AG04449 (cell line): Measurements from ENCODE around the gene ZNF568.

Experiments used
- CTCF ChIA-PET: fragments of 350-600 bp; formaldehyde crosslinking; extraction: SDS; loops from one replicate; lab custom pipeline; 2021; ENCODE audit warnings: antibody characterized with exemption; lab: Yijun Ruan, JAX
- POLR2A ChIA-PET: fragments of 400-600, 350-600 bp; formaldehyde crosslinking; extraction: SDS; loops from one replicate; lab custom pipeline; 2020; ENCODE audit warnings: antibody characterized with exemption, inconsistent platforms; lab: Yijun Ruan, JAX
- DNase-seq: peaks from one replicate; pipeline ENCODE4 v3.0.0-alpha.2; 2010; ENCODE audit warnings: low read depth, low spot score
- H3K4me3 ChIP-seq: 2 replicates; pipeline ENCODE4 v1.5.1; 2011; ENCODE audit warnings: low read depth, mild to moderate bottlenecking, control low read depth, low read length
- CTCF ChIP-seq: IDR thresholded peaks from one replicate; pipeline ENCODE4 v1.5.1; 2011; ENCODE audit warnings: mild to moderate bottlenecking, moderate library complexity, low read length, control low read depth, inconsistent platforms; ENCODE audit not compliant: insufficient read depth; ENCODE audit errors: missing control alignments

ZNF568 gene

DNA sequence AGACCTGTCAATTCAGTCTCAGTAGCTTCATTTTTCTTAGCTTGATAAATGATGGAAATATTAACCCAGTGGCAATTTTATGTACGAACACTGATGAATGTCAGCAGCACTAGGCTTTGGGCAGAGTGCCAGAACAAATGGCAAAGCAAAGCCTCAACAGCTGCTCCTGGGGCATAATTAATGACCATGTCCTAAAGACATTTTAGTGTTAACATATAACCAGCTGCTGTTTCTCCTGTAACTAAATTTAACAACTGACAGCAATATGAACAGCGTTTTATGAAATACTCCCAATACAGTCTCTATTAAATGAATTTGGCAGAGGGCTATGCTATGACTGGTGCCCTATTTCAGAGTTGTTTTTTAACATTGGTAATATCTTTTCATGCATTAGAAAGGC is 47.1 kb downstream of the ZNF568 start:
- CTCF ChIA-PET, result no interaction called here
- no peak overlapping the region for H3K4me3 ChIP-seq
- TF ChIP-seq CTCF, result no peak
- POLR2A ChIA-PET, result no interaction called here
- no peak for DNase-seq

DNA sequence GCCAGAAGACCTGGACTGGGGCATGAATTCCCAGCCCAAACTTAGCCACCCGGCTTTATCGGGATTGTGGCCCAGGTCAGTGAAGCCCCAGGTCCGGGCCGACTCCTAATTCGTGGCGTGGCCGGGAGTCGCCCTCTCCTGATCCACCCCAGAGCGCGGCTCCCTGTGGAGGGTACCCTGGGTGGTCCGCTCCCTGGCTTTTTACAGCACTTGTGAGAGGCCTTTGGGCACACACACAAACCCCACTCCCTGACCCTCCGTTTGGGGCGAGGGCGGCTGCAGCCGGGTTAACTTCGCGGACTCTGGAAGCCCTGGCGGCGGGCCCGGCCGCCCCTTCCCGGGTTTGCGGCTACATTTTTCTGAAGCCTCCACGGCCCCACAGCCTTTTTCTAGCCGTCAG is 56.4 kb downstream of the ZNF568 start:
- DNase-seq, result no peak
- CTCF ChIA-PET, result interaction anchor here (0.9 kb wide), 1 partner anchor 579 kb away, joined by 4 read pairs; no protein-coding TSS in a partner anchor
- POLR2A ChIA-PET, result no interaction called here
- TF ChIP-seq CTCF, result no peak
- H3K4me3 ChIP-seq, result peak overlapping the region; percentile 82

DNA sequence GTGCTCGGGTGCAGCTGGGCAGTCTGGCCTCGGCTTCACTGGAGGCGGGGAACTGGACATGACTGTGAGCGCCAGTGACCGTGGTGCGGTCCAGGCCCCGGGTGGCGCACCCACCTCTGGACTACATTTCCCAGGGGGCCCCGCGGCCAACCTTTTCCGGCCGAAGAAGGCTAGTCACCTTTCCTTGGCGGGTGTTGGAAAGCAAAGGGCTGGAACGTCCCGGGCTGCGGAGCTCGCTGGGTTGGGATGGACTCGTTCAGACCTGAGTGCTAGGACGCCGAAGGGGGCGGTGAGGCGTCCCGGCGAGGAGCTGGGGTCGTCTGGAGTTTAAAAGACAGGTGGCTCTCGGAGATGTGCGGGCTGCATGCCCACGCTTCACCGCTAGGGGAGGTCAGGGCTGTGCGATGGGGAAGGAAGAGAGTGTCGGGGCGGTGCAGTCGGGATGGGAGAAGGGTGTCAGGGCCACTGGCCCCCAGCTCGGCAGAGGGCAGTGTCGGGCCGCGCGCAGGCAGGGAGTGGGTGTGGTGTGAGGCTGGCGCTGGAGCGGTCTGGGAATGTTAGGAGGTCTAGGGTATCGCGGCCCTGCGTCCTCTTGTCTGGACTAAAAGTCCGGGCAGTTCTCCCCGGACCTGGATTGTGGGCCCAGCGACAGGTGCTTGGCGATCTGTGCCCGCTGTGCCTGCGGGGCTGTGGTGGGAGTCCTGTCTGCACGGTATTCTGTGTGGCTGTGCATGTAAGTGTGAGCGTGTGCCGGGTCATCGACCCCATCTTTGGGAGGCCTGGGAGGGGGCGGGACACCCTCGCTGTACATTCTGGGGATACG is 57.1 kb downstream of the ZNF568 start:
- TF ChIP-seq CTCF, result peak; percentile 91
- ChIA-PET POLR2A (no interaction called here), CTCF (interaction anchor here (0.6 to 1.3 kb wide), 3 partner anchors 10 to 578 kb away, joined by 3 to 4 read pairs (median 4); partner anchors contain the start of gene ZNF790)
- peak overlapping the region; percentile 82 for H3K4me3 ChIP-seq
- DNase-seq, result no peak

- DNase-seq, result no peak
- no peak for TF ChIP-seq CTCF
- ChIA-PET CTCF (interaction anchor here (1.3 kb wide), 1 partner anchor 136 kb away, joined by 3 read pairs; the partner anchor contains the start of gene ZNF790), POLR2A (no interaction called here)
- peak overlapping the region; percentile 82 for H3K4me3 ChIP-seq
Measured at GRCh38 chr19:36973844-36974195, 57.7 kb downstream of the ZNF568 start.

DNA sequence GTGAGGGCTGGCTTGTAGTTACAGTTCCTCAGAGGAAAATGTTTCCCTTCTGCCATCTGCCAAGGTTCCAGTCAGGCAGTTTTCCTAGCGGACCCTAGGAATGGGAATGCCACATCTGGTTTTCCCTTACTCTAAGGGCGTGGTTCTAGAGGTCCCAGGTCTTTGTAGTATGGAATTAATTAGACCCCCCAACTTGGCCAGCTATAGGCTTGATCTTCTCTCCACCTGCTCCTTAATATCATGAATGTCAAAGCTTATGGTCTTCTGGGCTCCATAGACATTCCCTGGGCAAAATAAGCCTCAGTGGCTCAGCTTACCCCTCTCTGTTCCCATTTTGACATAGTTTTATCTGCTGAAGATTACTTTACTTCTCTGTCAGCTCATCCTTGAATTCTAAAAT is 70.0 kb downstream of the ZNF568 start:
- ChIA-PET POLR2A (no interaction called here), CTCF (no interaction called here)
- no peak for DNase-seq
- H3K4me3 ChIP-seq, result no peak overlapping the region
- no peak for TF ChIP-seq CTCF

DNA sequence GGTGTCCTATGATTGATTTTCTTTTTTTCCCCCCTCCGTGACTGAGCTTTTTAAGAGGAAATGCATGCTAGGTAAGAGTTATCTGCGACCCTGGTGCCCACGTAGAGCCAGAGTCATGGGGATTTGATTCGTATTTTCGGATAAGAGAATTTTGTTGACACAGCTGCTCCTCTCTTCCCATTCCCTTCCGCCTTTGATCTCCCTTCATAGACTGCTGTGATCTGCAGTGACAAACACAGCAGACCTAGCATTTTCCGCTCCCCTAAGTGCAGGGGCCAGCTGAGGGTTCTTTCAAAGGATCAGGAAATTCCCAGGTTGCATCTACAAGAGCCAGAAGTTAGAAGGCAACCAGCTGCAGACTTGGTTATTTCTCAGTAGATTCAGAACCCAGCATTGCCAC is 70.5 kb downstream of the ZNF568 start:
- DNase-seq, result no peak
- TF ChIP-seq CTCF, result no peak
- ChIA-PET CTCF (no interaction called here), POLR2A (no interaction called here)
- H3K4me3 ChIP-seq, result no peak overlapping the region
